Measurements from ENCODE around the gene BCKDK.

The BCKDK gene

DNA sequence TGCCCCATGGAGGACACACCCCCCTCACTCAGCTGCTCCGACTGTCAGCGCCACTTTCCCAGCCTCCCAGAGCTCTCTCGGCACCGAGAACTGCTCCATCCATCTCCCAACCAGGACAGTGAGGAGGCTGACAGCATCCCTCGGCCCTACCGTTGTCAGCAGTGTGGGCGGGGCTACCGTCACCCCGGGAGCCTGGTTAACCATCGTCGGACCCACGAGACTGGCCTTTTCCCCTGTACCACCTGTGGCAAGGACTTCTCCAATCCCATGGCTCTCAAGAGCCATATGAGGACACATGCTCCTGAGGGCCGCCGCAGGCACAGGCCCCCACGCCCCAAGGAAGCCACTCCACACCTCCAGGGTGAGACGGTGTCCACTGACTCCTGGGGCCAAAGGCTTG, 31.9 kb upstream of the BCKDK start (continued):
- no peak for TF ChIP-seq BACH2 (CRISPR knock-in tag; IDR thresholded peaks at IDR 0.05; ENCODE audit: borderline replicate concordance)
- TF ChIP-seq RARB (CRISPR knock-in tag; IDR thresholded peaks at IDR 0.05): no peak
- no peak for TF ChIP-seq ZNF70 (CRISPR knock-in tag; IDR thresholded peaks at IDR 0.05)
- TF ChIP-seq CSDC2 (CRISPR knock-in tag; IDR thresholded peaks at IDR 0.05): no peak
- no peak for TF ChIP-seq ZFP30 (CRISPR knock-in tag; IDR thresholded peaks at IDR 0.05)
- no peak for TF ChIP-seq ZNF8 (CRISPR knock-in tag; IDR thresholded peaks at IDR 0.05)

DNA sequence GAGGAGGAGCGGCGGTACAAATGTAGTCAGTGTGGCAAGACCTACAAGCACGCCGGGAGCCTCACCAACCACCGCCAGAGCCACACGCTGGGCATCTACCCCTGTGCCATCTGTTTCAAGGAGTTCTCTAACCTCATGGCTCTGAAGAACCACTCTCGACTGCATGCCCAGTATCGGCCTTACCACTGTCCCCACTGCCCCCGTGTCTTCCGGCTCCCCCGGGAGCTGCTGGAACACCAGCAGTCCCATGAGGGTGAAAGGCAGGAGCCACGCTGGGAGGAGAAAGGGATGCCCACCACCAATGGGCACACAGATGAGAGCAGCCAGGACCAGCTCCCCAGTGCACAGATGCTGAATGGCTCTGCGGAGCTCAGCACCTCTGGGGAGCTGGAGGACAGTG, 31.2 kb upstream of the BCKDK start:
- TF ChIP-seq OSR1 (CRISPR knock-in tag; IDR thresholded peaks at IDR 0.05) (no peak), ZFP3 (CRISPR knock-in tag; IDR thresholded peaks at IDR 0.05) (no peak), ZFP30 (CRISPR knock-in tag; IDR thresholded peaks at IDR 0.05) (no peak), ZC3H10 (CRISPR knock-in tag; IDR thresholded peaks at IDR 0.05) (no peak), CREB5 (CRISPR knock-in tag; IDR thresholded peaks at IDR 0.05; ENCODE audit: low read depth) (no peak), ISL1 (CRISPR knock-in tag; IDR thresholded peaks at IDR 0.05) (no peak), ZNF70 (CRISPR knock-in tag; IDR thresholded peaks at IDR 0.05) (no peak), PPARA (CRISPR knock-in tag; IDR thresholded peaks at IDR 0.05; ENCODE audit: borderline replicate concordance) (no peak), RARB (CRISPR knock-in tag; IDR thresholded peaks at IDR 0.05) (no peak), BACH2 (CRISPR knock-in tag; IDR thresholded peaks at IDR 0.05; ENCODE audit: borderline replicate concordance) (no peak), TSHZ2 (CRISPR knock-in tag; IDR thresholded peaks at IDR 0.05) (no peak)
- TF ChIP-seq, protein P1, sequence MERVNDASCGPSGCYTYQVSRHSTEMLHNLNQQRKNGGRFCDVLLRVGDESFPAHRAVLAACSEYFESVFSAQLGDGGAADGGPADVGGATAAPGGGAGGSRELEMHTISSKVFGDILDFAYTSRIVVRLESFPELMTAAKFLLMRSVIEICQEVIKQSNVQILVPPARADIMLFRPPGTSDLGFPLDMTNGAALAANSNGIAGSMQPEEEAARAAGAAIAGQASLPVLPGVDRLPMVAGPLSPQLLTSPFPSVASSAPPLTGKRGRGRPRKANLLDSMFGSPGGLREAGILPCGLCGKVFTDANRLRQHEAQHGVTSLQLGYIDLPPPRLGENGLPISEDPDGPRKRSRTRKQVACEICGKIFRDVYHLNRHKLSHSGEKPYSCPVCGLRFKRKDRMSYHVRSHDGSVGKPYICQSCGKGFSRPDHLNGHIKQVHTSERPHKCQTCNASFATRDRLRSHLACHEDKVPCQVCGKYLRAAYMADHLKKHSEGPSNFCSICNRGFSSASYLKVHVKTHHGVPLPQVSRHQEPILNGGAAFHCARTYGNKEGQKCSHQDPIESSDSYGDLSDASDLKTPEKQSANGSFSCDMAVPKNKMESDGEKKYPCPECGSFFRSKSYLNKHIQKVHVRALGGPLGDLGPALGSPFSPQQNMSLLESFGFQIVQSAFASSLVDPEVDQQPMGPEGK (CRISPR knock-in tag; IDR thresholded peaks at IDR 0.05; ENCODE audit: borderline replicate concordance): no peak
- TF ChIP-seq, protein P2, sequence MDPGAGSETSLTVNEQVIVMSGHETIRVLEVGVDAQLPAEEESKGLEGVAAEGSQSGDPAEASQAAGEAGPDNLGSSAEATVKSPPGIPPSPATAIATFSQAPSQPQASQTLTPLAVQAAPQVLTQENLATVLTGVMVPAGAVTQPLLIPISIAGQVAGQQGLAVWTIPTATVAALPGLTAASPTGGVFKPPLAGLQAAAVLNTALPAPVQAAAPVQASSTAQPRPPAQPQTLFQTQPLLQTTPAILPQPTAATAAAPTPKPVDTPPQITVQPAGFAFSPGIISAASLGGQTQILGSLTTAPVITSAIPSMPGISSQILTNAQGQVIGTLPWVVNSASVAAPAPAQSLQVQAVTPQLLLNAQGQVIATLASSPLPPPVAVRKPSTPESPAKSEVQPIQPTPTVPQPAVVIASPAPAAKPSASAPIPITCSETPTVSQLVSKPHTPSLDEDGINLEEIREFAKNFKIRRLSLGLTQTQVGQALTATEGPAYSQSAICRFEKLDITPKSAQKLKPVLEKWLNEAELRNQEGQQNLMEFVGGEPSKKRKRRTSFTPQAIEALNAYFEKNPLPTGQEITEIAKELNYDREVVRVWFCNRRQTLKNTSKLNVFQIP (CRISPR knock-in tag; IDR thresholded peaks at IDR 0.05; ENCODE audit: borderline replicate concordance, low read depth): no peak
- no peak for ATAC-seq

DNA sequence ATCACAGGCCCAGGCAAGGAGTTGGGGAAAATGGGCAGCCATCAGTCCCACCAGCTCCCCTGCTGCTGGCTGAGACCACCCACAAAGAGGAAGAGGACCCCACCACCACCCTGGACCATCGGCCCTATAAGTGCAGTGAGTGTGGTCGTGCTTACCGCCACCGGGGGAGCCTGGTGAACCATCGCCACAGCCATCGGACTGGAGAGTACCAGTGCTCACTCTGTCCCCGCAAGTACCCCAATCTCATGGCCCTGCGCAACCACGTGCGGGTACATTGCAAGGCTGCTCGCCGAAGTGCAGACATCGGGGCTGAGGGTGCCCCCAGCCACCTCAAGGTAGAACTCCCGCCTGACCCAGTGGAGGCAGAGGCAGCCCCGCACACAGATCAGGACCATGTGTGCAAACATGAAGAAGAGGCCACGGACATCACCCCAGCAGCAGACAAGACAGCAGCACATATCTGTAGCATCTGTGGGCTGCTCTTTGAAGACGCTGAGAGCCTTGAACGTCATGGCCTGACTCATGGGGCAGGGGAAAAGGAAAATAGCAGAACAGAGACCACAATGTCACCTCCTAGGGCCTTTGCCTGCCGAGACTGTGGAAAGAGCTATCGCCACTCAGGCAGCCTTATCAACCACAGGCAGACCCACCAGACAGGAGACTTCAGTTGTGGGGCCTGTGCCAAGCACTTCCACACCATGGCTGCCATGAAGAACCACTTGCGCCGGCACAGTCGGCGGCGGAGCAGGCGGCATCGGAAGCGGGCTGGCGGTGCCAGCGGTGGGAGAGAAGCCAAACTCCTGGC, 30.4 kb upstream of the BCKDK start:
- ATAC-seq: no peak
- no peak for TF ChIP-seq ZNF70 (CRISPR knock-in tag; IDR thresholded peaks at IDR 0.05)
- TF ChIP-seq ESRRG (CRISPR knock-in tag; IDR thresholded peaks at IDR 0.05): no peak

- ATAC-seq: no peak
- TF ChIP-seq CSRNP3 (CRISPR knock-in tag; IDR thresholded peaks at IDR 0.05): no peak
- no peak for TF ChIP-seq BACH2 (CRISPR knock-in tag; IDR thresholded peaks at IDR 0.05; ENCODE audit: borderline replicate concordance)
- TF ChIP-seq GLIS3 (CRISPR knock-in tag; IDR thresholded peaks at IDR 0.05): no peak
- TF ChIP-seq TCF4 (CRISPR knock-in tag; IDR thresholded peaks at IDR 0.05; ENCODE audit: borderline replicate concordance): no peak
- TF ChIP-seq PPARA (CRISPR knock-in tag; IDR thresholded peaks at IDR 0.05; ENCODE audit: borderline replicate concordance): no peak
- TF ChIP-seq CREB5 (CRISPR knock-in tag; IDR thresholded peaks at IDR 0.05; ENCODE audit: low read depth): no peak
- TF ChIP-seq, protein P1 (CRISPR knock-in tag; IDR thresholded peaks at IDR 0.05; ENCODE audit: borderline replicate concordance): no peak
- TF ChIP-seq RARB (CRISPR knock-in tag; IDR thresholded peaks at IDR 0.05): no peak
- TF ChIP-seq ZFP3 (CRISPR knock-in tag; IDR thresholded peaks at IDR 0.05): no peak
These were observed 29.4 kb upstream of the BCKDK start for GRCh38 chr16:31078597-31079341.
